Measurements from ENCODE around the gene DUSP22. TPM values are rescaled to one million over a fixed set of nuclear protein-coding genes. Genes with fewer than 3 reads are reported as not detected.

Gene DUSP22
- total and polyA plus RNA-seq, 2 experiments from 2014 or later: 12.8 to 36.8 TPM

- TF ChIP-seq CTCF (conservative IDR thresholded peaks at IDR 0.05; ENCODE audit: low read depth in 2 of 2) (peak in 1 of 2 experiments; percentile 38; a peak in 3 of 4 replicates), REST (IDR thresholded peaks at IDR 0.05; ENCODE audit: unreplicated experiment) (no peak)
These were observed 30.1 kb downstream of the DUSP22 start (continued) for GRCh38 chr6:322259-322930.

- no peak overlapping the region for H3K4me3 Mint-ChIP-seq
- DNase-seq (ENCODE audit: low spot score) (no peak), ATAC-seq (no peak)
- H3K27ac Mint-ChIP-seq: peak overlapping the region; percentile 42; the same call in 1 of the 2 replicates
- no peaks in the 10 kb centered on the region for H3K27me3 ChIP-seq (ENCODE audit: insufficient read depth)
- H3K27me3 Mint-ChIP-seq (ENCODE audit: insufficient read depth, low read depth, poor library complexity): peaks cover 4% of the 10 kb centered on the region
- no peak overlapping the region for H2AFZ ChIP-seq
- no peaks in the 10 kb centered on the region for H3F3A ChIP-seq (replicated peaks; ENCODE audit: low read depth)
- no peak overlapping the region for H3K4me2 ChIP-seq
- peaks cover 20% of the 10 kb centered on the region for H3K36me3 Mint-ChIP-seq (ENCODE audit: low read depth)
- no peaks in the 10 kb centered on the region; the same call in 1 of the 3 replicates for H3K4me1 Mint-ChIP-seq
- H3K9me2 ChIP-seq (ENCODE audit: insufficient read depth): no peaks in the 10 kb centered on the region; the same call in 1 of the 2 replicates
- H3K9me3 Mint-ChIP-seq: peaks cover 22% of the 10 kb centered on the region
- H3K4me1 ChIP-seq (ENCODE audit: insufficient read depth): peaks cover 13% of the 10 kb centered on the region; the same call in 1 of the 2 replicates
- H4K20me1 ChIP-seq (replicated peaks; ENCODE audit: insufficient read depth): no peaks in the 10 kb centered on the region; the same call in 1 of the 2 replicates
- H3K27ac ChIP-seq (ENCODE audit: low read depth): no peak overlapping the region
- peaks cover 6% of the 10 kb centered on the region; the same call in 1 of the 2 replicates for H3K79me2 ChIP-seq (replicated peaks; ENCODE audit: insufficient read depth)
- no peak overlapping the region for H3K4me3 ChIP-seq
- no peaks in the 10 kb centered on the region; the same call in none of the 2 replicates for H3K36me3 ChIP-seq (ENCODE audit: insufficient read depth)
- TF ChIP-seq CTCF (conservative IDR thresholded peaks at IDR 0.05; ENCODE audit: low read depth in 2 of 2) (no peak), ZNF114 (CRISPR knock-in tag; IDR thresholded peaks at IDR 0.05) (no peak), ETS1 (IDR thresholded peaks at IDR 0.05) (no peak), NANOG (IDR thresholded peaks at IDR 0.05; ENCODE audit: borderline replicate concordance) (no peak), EZH2 (IDR thresholded peaks at IDR 0.05; ENCODE audit: low read depth, unreplicated experiment) (no peak)
These were observed 30.8 kb downstream of the DUSP22 start for GRCh38 chr6:322940-323729.
